H9 (cell line): ENCODE data around the gene ARID3C. TPM values are rescaled to one million over a fixed set of nuclear protein-coding genes. Genes with fewer than 3 reads are reported as not detected.

ENCODE experiments used
- DNase-seq: peaks from one replicate; pipeline ENCODE4 v3.0.0-alpha.2; 2017
- H2AFZ ChIP-seq: one replicate; pipeline ENCODE4 v1.6.1; 2013; ENCODE audit warnings: mild to moderate bottlenecking, low read length, control low read depth, moderate library complexity
- H2AK5ac ChIP-seq: 2 replicates; pipeline ENCODE4 v1.6.1; 2013; ENCODE audit warnings: low read length, control low read depth, mixed read lengths; ENCODE audit not compliant: insufficient read length
- H2BK120ac ChIP-seq: one replicate; pipeline ENCODE4 v1.6.1; 2013; ENCODE audit warnings: low read depth, mild to moderate bottlenecking, low read length, control low read depth, inconsistent platforms; ENCODE audit not compliant: poor library complexity, severe bottlenecking
- H2BK12ac ChIP-seq: 2 replicates; pipeline ENCODE4 v1.6.1; 2013; ENCODE audit warnings: low read length, control low read depth, mixed read lengths, low read depth; ENCODE audit not compliant: insufficient read length
- H2BK15ac ChIP-seq: 2 replicates; pipeline ENCODE4 v1.6.1; 2013; ENCODE audit warnings: low read depth, low read length, control low read depth
- H2BK20ac ChIP-seq: one replicate; pipeline ENCODE4 v1.6.1; 2013; ENCODE audit warnings: low read depth, mild to moderate bottlenecking, low read length, control low read depth, inconsistent platforms; ENCODE audit not compliant: poor library complexity, severe bottlenecking
- H2BK5ac ChIP-seq: 2 replicates; pipeline ENCODE4 v1.6.1; 2013; ENCODE audit warnings: low read length, control low read depth, mixed read lengths; ENCODE audit not compliant: insufficient read length
- H3K14ac ChIP-seq: 2 replicates; pipeline ENCODE4 v1.6.1; 2013; ENCODE audit warnings: low read length, control low read depth; ENCODE audit not compliant: insufficient read depth
- H3K18ac ChIP-seq: 2 replicates; pipeline ENCODE4 v1.6.1; 2013; ENCODE audit warnings: low read depth, mild to moderate bottlenecking, mixed read lengths, low read length, control low read depth; ENCODE audit not compliant: insufficient read length
- H3K23ac ChIP-seq: 2 replicates; pipeline ENCODE4 v1.6.1; 2013; ENCODE audit warnings: low read length, control low read depth, mixed read lengths, low read depth; ENCODE audit not compliant: insufficient read length
- H3K23me2 ChIP-seq: 2 replicates; pipeline ENCODE4 v1.6.1; 2013; ENCODE audit warnings: low read depth, mild to moderate bottlenecking, mixed read lengths, low read length, control low read depth; ENCODE audit not compliant: insufficient read length, poor library complexity, severe bottlenecking
- H3K27ac ChIP-seq: 2 replicates; pipeline ENCODE4 v1.5.1; 2013; ENCODE audit warnings: low read length, control low read depth, mixed read lengths, low read depth; ENCODE audit not compliant: insufficient read length
- H3K27me3 ChIP-seq: 2 replicates; pipeline ENCODE4 v1.6.1; 2013; ENCODE audit warnings: low read length, control low read depth, inconsistent platforms; ENCODE audit not compliant: insufficient read depth
- H3K4ac ChIP-seq: 2 replicates; pipeline ENCODE4 v1.6.1; 2013; ENCODE audit warnings: low read depth, mild to moderate bottlenecking, control low read depth, inconsistent platforms, low read length, moderate library complexity
- H3K4me1 ChIP-seq: 2 replicates; pipeline ENCODE4 v1.6.1; 2013; ENCODE audit warnings: low read length, control low read depth, inconsistent platforms; ENCODE audit not compliant: insufficient read depth
- H3K4me2 ChIP-seq: 2 replicates; pipeline ENCODE4 v1.6.1; 2013; ENCODE audit warnings: low read length, control low read depth, mixed read lengths; ENCODE audit not compliant: insufficient read length, insufficient read depth
- H3K56ac ChIP-seq: 2 replicates; pipeline ENCODE4 v1.6.1; 2013; ENCODE audit warnings: low read depth, mild to moderate bottlenecking, mixed read lengths, low read length, control low read depth; ENCODE audit not compliant: insufficient read length
- H3K79me1 ChIP-seq: 2 replicates; pipeline ENCODE4 v1.6.1; 2013; ENCODE audit warnings: low read depth, mild to moderate bottlenecking, moderate library complexity, low read length, control low read depth, inconsistent platforms; ENCODE audit not compliant: insufficient read depth, poor library complexity, severe bottlenecking
- H3K79me2 ChIP-seq: 2 replicates; pipeline ENCODE4 v1.6.1; 2013; ENCODE audit warnings: low read length, control low read depth, inconsistent platforms; ENCODE audit not compliant: insufficient read depth
- H3K9ac ChIP-seq: 2 replicates; pipeline ENCODE4 v1.6.1; 2013; ENCODE audit warnings: low read length, control low read depth, mixed read lengths; ENCODE audit not compliant: insufficient read length; ENCODE audit errors: extremely low read depth
- H3K9me3 ChIP-seq: one replicate; pipeline ENCODE4 v1.6.1; 2013; ENCODE audit warnings: low read depth, low read length, inconsistent platforms; ENCODE audit not compliant: control insufficient read depth
- H3T11ph ChIP-seq: one replicate; pipeline ENCODE4 v1.6.1; 2013; ENCODE audit warnings: mild to moderate bottlenecking, low read length, control low read depth, inconsistent platforms
- H4K20me1 ChIP-seq: one replicate; pipeline ENCODE4 v1.6.1; 2013; ENCODE audit not compliant: control insufficient read depth, insufficient read length, insufficient read depth
- H4K5ac ChIP-seq: 2 replicates; pipeline ENCODE4 v1.6.1; 2013; ENCODE audit warnings: low read depth, mild to moderate bottlenecking, mixed read lengths, low read length, control low read depth; ENCODE audit not compliant: insufficient read length
- H4K8ac ChIP-seq: replicated peaks from 2 replicates; pipeline ENCODE4 v1.6.1; 2013; ENCODE audit warnings: low read length, control low read depth, mixed read lengths, low read depth; ENCODE audit not compliant: insufficient read length
- H4K91ac ChIP-seq: 2 replicates; pipeline ENCODE4 v1.6.1; 2013; ENCODE audit warnings: low read depth, mild to moderate bottlenecking, moderate library complexity, mixed read lengths, low read length, control low read depth; ENCODE audit not compliant: insufficient read length
- H3K27ac Mint-ChIP-seq, 3 experiments: 2 replicates in 2 of 3; 3 replicates in 1 of 3; pipeline ENCODE4 v1.8.0; 2020 to 2021; ENCODE audit warnings: mixed read lengths in 3 of 3, mild to moderate bottlenecking in 1 of 3, moderate library complexity in 1 of 3
- H3K27me3 Mint-ChIP-seq: 2 replicates; pipeline ENCODE4 v1.8.0; 2021; ENCODE audit warnings: low read depth, mild to moderate bottlenecking, moderate library complexity, mixed read lengths
- H3K36me3 Mint-ChIP-seq, 3 experiments: 2 replicates in 2 of 3; 3 replicates in 1 of 3; pipeline ENCODE4 v1.8.0; 2020 to 2021; ENCODE audit warnings: low read depth in 3 of 3, mixed read lengths in 3 of 3; ENCODE audit not compliant: insufficient read depth in 1 of 3
- H3K4me1 Mint-ChIP-seq, 2 experiments: 2 replicates each; pipeline ENCODE4 v1.8.0; 2020; ENCODE audit warnings: mixed read lengths in 2 of 2
- H3K4me3 Mint-ChIP-seq, 2 experiments: 2 replicates in 1 of 2; 3 replicates in 1 of 2; pipeline ENCODE4 v1.8.0; 2020 to 2021; ENCODE audit warnings: mild to moderate bottlenecking in 2 of 2, mixed read lengths in 2 of 2, moderate library complexity in 1 of 2
- H3K9me3 Mint-ChIP-seq, 2 experiments: 2 replicates in 1 of 2; 3 replicates in 1 of 2; pipeline ENCODE4 v1.8.0; 2020; ENCODE audit warnings: mild to moderate bottlenecking in 2 of 2, mixed read lengths in 2 of 2, moderate library complexity in 1 of 2
- WGBS: extraction: QIAGEN DNeasy Blood & Tissue Kit; methylation state at CpG from one replicate; pipeline ENCODE4 v1.1.7; 2013; ENCODE audit warnings: missing lambda C conversion rate, low lambda C conversion rate, mixed read lengths; ENCODE audit not compliant: insufficient read length; ENCODE audit errors: extremely low coverage; 5-methylcytosine and 5-hydroxymethylcytosine counted together
- total RNA-seq: library from RNA; stranded (reverse); gene quantifications from 2 replicates; pipeline ENCODE4 v1.2.1, GENCODE V29; 2021
- TF ChIP-seq, protein P1 (sequence below): fragments of 200-600 bp; sonication (generic); conservative IDR thresholded peaks from 3 replicates; pipeline ENCODE4 v1.8.0; 2021; ENCODE audit warnings: antibody characterized with exemption, mild to moderate bottlenecking

The ARID3C gene
- total RNA-seq, 1 experiment from 2014 or later: not detected

DNA sequence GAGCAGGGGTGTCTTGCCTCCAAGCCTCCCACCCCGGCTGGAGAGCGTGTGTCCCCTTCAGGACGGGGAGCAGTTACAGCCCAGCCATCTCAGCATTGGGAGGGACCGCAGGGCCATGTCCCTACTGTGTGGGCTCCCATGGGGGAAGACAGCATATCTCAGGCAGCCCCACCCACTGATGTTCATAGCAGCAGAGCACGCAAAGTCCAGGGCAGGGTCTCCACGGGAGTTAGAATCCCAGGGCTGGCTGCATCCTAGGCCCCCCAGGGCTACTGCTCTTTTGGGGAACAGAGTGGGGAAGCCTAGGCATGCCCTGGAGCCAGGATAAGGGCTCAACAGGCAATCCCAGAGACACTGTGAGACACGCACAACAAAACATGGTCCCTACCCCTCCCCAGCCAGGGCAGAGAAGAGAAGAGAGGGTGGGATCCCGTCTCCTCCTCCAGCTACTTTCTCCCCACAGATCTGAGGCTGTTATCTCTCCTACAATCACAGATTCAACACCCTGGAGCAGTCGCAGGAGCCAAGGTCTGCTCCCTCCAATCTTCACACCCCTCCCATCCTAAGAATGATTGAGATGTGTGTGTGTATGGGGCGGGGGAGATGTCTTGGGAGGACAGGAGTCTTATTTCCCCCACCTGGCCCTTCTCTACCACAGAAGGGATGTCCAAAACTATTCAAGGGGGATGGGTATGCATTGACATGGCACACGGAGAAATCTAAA is 42.8 kb downstream of the ARID3C start:
- Histone ChIP-seq H3T11ph (no peak overlapping the region), H3K9ac (no peak overlapping the region), H3K79me1 (no peaks in the 10 kb centered on the region), H2BK12ac (no peak overlapping the region), H2AK5ac (no peak overlapping the region), H2BK20ac (no peak overlapping the region), H4K20me1 (peaks cover 5% of the 10 kb centered on the region), H4K5ac (no peak overlapping the region), H4K91ac (no peak overlapping the region), H3K9me3 (no peaks in the 10 kb centered on the region), H4K8ac (no peak overlapping the region), H2AFZ (no peak overlapping the region), H3K4ac (no peak overlapping the region), H3K27me3 (peaks cover 64% of the 10 kb centered on the region), H3K79me2 (no peaks in the 10 kb centered on the region), H3K14ac (peak overlapping the region; percentile 46; the same call in 1 of the 2 replicates), H3K27ac (no peak overlapping the region), H2BK120ac (no peak overlapping the region), H3K23me2 (peaks cover 17% of the 10 kb centered on the region), H2BK15ac (no peak overlapping the region), H3K18ac (no peak overlapping the region), H2BK5ac (no peak overlapping the region), H3K23ac (no peak overlapping the region), H3K4me2 (no peak overlapping the region), H3K4me1 (peaks cover 8% of the 10 kb centered on the region; the same call in 1 of the 2 replicates), H3K56ac (no peak overlapping the region)
- DNase-seq: no peak
- H3K9me3 Mint-ChIP-seq: no peaks in the 10 kb centered on the region; a peak in 1 of 5 replicates
- peak overlapping the region in 1 of 2 experiments; percentile 52; a peak in 1 of 5 replicates for H3K4me3 Mint-ChIP-seq
- H3K4me1 Mint-ChIP-seq: peaks cover 32 to 35% of the 10 kb centered on the region in 2 experiments
- no peaks in the 10 kb centered on the region for H3K36me3 Mint-ChIP-seq
- no peak overlapping the region for H3K27ac Mint-ChIP-seq
- H3K27me3 Mint-ChIP-seq: peaks cover 100% of the 10 kb centered on the region
- TF ChIP-seq, protein P1, sequence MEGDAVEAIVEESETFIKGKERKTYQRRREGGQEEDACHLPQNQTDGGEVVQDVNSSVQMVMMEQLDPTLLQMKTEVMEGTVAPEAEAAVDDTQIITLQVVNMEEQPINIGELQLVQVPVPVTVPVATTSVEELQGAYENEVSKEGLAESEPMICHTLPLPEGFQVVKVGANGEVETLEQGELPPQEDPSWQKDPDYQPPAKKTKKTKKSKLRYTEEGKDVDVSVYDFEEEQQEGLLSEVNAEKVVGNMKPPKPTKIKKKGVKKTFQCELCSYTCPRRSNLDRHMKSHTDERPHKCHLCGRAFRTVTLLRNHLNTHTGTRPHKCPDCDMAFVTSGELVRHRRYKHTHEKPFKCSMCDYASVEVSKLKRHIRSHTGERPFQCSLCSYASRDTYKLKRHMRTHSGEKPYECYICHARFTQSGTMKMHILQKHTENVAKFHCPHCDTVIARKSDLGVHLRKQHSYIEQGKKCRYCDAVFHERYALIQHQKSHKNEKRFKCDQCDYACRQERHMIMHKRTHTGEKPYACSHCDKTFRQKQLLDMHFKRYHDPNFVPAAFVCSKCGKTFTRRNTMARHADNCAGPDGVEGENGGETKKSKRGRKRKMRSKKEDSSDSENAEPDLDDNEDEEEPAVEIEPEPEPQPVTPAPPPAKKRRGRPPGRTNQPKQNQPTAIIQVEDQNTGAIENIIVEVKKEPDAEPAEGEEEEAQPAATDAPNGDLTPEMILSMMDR: no peak
- WGBS: no CpG with 5 or more reads among the region's 11 CpGs
